Type B pancreatic cell (in vitro differentiated cells): ENCODE measurements around the gene CERS1. TPM values are rescaled to one million over a fixed set of nuclear protein-coding genes. Genes with fewer than 3 reads are reported as not detected.
"Not testable (repeated sequence)": the region's sequence is repeated elsewhere in the genome, so short reads cannot be mapped to it uniquely, and the experiment has no call there.

Experiments used
- DNase-seq: peaks from one replicate; pipeline ENCODE4 v3.0.0; 2021; ENCODE audit warnings: mixed read lengths; ENCODE audit not compliant: unreplicated experiment; ENCODE audit errors: extremely low spot score
- H3K27ac Mint-ChIP-seq: 2 replicates; pipeline ENCODE4 v1.8.0; 2021; ENCODE audit warnings: mild to moderate bottlenecking, mixed read lengths
- H3K27me3 Mint-ChIP-seq: 2 replicates; pipeline ENCODE4 v1.8.0; 2021; ENCODE audit warnings: mixed read lengths
- H3K36me3 Mint-ChIP-seq: 2 replicates; pipeline ENCODE4 v1.8.0; 2021; ENCODE audit warnings: mixed read lengths
- H3K4me1 Mint-ChIP-seq: one replicate; pipeline ENCODE4 v1.8.0; 2021; ENCODE audit warnings: mixed read lengths; ENCODE audit not compliant: unreplicated experiment
- H3K4me3 Mint-ChIP-seq: 2 replicates; pipeline ENCODE4 v1.8.0; 2021; ENCODE audit warnings: mild to moderate bottlenecking, mixed read lengths
- H3K9me3 Mint-ChIP-seq: 2 replicates; pipeline ENCODE4 v1.8.0; 2021; ENCODE audit warnings: mixed read lengths
- CTCF ChIP-seq: fragments of 200-600 bp; sonication (generic); conservative IDR thresholded peaks from 2 replicates; pipeline ENCODE4 v1.5.0; 2021; ENCODE audit warnings: antibody characterized with exemption, mild to moderate bottlenecking
- total RNA-seq: library from RNA; stranded (reverse); gene quantifications from 2 replicates; pipeline ENCODE4 v1.2.1, GENCODE V29; 2021; ENCODE audit warnings: low replicate concordance

CERS1 gene
- total RNA-seq, 1 donor from 2014 or later = 14.8 TPM

DNA sequence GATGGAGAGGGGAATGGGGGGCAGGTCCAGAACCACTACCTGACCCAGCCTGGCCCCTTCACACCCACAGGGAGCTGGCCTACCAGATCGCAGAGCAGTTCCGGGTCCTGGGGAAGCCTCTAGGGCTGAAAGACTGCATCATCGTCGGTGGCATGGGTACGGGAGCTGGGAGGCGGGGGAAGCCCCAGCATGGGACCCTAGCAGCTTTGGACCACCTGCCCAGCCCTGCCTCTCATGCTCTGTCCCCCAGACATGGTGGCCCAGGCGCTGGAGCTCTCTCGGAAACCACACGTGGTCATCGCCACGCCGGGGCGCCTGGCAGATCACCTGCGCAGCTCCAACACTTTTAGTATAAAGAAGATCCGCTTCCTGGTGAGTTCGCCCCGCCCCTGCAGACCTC, 25.6 kb upstream of the CERS1 start:
- no peak overlapping the region for H3K27ac Mint-ChIP-seq
- no peaks in the 10 kb centered on the region for H3K9me3 Mint-ChIP-seq
- H3K4me1 Mint-ChIP-seq = peaks cover 14% of the 10 kb centered on the region
- H3K4me3 Mint-ChIP-seq = peak overlapping the region; percentile 55
- TF ChIP-seq CTCF = no peak
- DNase-seq = no peak
- H3K27me3 Mint-ChIP-seq = no peaks in the 10 kb centered on the region
- H3K36me3 Mint-ChIP-seq = peaks cover 4% of the 10 kb centered on the region

DNA sequence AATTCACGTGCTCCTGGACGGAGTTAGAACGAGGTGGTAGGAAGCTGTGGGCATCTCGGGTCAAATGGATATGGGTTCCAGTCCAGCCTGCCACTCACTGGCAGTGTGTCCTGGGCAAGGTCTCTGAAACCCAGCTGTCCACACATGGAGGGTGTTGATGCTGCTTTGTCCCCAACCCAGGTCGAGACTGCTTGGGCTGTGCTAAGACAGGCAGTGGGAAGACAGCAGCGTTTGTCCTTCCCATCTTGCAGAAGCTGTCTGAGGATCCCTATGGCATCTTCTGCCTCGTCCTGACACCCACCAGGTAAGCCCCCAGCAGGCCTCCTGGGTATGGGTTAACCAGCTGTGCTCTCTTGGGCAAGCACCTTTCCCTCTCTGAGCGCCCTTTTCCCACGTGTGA, 24.4 kb upstream of the CERS1 start:
- Mint-ChIP-seq H3K27me3 (no peaks in the 10 kb centered on the region), H3K4me3 (peak overlapping the region; percentile 93), H3K4me1 (peaks cover 14% of the 10 kb centered on the region), H3K9me3 (no peaks in the 10 kb centered on the region), H3K36me3 (peaks cover 4% of the 10 kb centered on the region), H3K27ac (peak overlapping the region; percentile 87)
- no peak for TF ChIP-seq CTCF
- no peak for DNase-seq

DNA sequence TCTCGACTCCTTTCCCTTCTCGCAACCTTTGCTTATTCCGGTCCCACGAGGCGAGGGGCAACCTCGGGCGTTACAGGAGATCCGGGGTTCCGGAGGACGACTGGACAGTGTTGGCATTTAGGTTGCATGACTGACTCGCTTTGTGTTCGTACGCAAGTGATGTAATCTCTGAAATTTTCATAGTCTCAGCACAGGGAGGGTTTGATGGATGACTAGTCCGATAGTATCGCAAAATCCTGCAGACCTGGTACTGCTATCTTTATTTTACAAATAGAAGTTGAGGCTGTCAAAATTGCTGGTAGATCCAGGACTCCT, 23.9 kb upstream of the CERS1 start:
- Mint-ChIP-seq H3K27me3 (no peaks in the 10 kb centered on the region), H3K4me1 (peaks cover 14% of the 10 kb centered on the region), H3K27ac (peak overlapping the region; percentile 87), H3K4me3 (peak overlapping the region; percentile 93), H3K36me3 (peaks cover 4% of the 10 kb centered on the region), H3K9me3 (no peaks in the 10 kb centered on the region)
- DNase-seq = no peak
- TF ChIP-seq CTCF = no peak

DNA sequence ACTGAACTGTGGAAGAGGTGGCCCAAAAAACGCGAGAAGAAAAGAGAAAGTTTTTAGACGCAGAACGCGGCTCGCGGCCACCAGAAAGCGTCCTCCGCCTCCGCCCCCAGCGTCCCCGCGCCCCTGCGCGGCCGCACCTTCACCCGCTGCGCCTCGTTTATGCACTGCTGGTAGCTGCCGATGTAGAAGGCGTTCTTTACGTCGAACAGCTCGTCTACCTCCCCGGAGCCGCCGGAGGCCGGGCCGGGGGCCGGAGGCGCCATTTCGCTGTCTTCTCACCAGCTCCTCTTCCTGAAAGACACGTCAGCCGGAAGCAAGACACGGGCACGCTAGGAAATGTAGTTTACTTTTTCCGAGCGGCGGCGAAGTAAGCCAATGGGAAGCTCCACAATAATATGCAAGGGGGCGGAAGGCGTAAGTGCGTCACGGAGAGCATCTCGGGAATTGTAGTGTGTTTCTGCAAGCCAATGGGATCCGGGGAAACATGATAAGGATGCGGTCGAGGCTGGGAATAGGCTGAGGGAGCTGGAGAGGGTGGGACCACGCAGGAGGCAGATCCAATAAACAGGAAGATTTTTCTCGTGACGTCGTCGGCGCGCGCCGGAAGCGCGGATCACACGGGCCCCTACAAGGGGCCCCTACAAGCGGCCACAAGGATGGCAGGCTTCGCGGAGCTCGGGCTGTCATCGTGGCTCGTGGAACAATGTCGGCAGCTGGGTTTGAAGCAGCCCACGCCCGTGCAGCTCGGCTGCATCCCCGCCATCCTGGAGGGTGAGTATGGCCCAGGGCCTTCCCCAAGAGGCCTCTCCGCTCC, 23.3 kb upstream of the CERS1 start, which contains the start of the genes COPE and DDX49:
Gene COPE (minus strand): TSS at position 302 of the 814 bp plus-strand sequence. CDS start 39 bp downstream, at position 263.
Gene DDX49 (plus strand): TSS at position 630 of the 814 bp plus-strand sequence. CDS start 27 bp downstream, at position 657.
- H3K27me3 Mint-ChIP-seq = no peaks in the 10 kb centered on the region
- H3K4me3 Mint-ChIP-seq = peak within 1 kb of the TSS; percentile 93
- TF ChIP-seq CTCF = no peak
- H3K9me3 Mint-ChIP-seq = no peaks in the 10 kb centered on the region
- H3K27ac Mint-ChIP-seq = peak within 1 kb of the TSS; percentile 87
- peak; percentile 97 for DNase-seq
- H3K4me1 Mint-ChIP-seq = peaks cover 14% of the 10 kb centered on the region
- H3K36me3 Mint-ChIP-seq = peaks cover under 1% of the 10 kb centered on the region

GRCh38 chr19:18917593-18917992, 21.6 kb upstream of the CERS1 start:
- not testable (repeated sequence) for H3K27ac Mint-ChIP-seq, H3K36me3 Mint-ChIP-seq, H3K27me3 Mint-ChIP-seq, H3K9me3 Mint-ChIP-seq, DNase-seq
- Mint-ChIP-seq H3K4me3 (peak overlapping the region; percentile 80), H3K4me1 (peaks cover 14% of the 10 kb centered on the region)

- peak; percentile 62 for TF ChIP-seq CTCF
- Mint-ChIP-seq H3K27ac (peak overlapping the region; percentile 83), H3K4me3 (peak overlapping the region; percentile 72), H3K4me1 (peaks cover 14% of the 10 kb centered on the region), H3K36me3 (peaks cover 7% of the 10 kb centered on the region), H3K9me3 (no peaks in the 10 kb centered on the region), H3K27me3 (no peaks in the 10 kb centered on the region)
- no peak for DNase-seq
Measured at GRCh38 chr19:18915639-18916038, 19.7 kb upstream of the CERS1 start.
